Measurements from ENCODE around the gene POU6F2. TPM values are rescaled to one million over a fixed set of nuclear protein-coding genes. Genes with fewer than 3 reads are reported as not detected.

Gene POU6F2
- total and polyA plus RNA-seq, 2 of the 4 experiments (the other 2 are of a cell fraction), result not detected

DNA sequence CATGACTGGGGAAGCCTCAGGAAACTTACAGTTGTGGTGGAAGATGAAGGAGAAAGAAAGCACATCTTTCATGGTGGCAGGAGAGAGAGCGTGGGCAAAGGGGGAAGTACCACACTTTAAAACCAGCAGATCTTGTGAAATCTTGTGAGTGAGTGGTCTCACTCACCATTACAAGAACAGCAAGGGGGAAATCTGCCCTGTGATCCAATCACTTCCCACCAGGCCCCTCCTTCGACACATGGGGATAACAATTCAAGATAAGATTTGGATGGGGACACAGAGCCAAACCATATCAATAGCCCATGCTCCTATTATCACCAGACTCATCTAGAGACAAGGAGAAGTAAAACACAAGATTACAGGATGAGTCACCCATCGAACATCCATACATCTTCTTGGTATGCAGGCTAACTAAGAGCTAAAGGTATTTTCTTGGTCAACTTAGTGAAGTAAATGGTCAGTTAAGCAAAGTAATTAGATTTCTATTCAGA is 533.2 kb downstream of the POU6F2 start:
- H3K27ac ChIP-seq (ENCODE audit: insufficient read depth, low read length), result no peak overlapping the region
- H2BK15ac ChIP-seq (ENCODE audit: low read depth, low read length), result no peak overlapping the region

More for the DNA sequence above, 533.2 kb downstream of the POU6F2 start:
- H2BK20ac ChIP-seq (ENCODE audit: low read depth, low read length), result no peak overlapping the region
- no peak overlapping the region for H2AFZ ChIP-seq (replicated peaks; ENCODE audit: low read length, poor library complexity)
- no peak overlapping the region for H3K14ac ChIP-seq (replicated peaks; ENCODE audit: low read depth, low read length)
- H2BK5ac ChIP-seq (ENCODE audit: low read depth, low read length, poor library complexity, severe bottlenecking), result no peak overlapping the region
- H3K56ac ChIP-seq (ENCODE audit: extremely low read depth, insufficient read depth, low read length), result no peak overlapping the region
- H4K20me1 ChIP-seq (ENCODE audit: insufficient read depth, low read length), result no peaks in the 10 kb centered on the region
- no peak overlapping the region for H3K9ac ChIP-seq (ENCODE audit: low read depth, low read length)
- H3K79me1 ChIP-seq (ENCODE audit: low read depth in 1 of 2, low read length in 2 of 2), result no peaks in the 10 kb centered on the region
- TF ChIP-seq MAFK (IDR thresholded peaks at IDR 0.05; ENCODE audit: low read depth, low read length) (no peak), BHLHE40 (IDR thresholded peaks at IDR 0.05; ENCODE audit: low read depth, low read length) (no peak), SMC3 (IDR thresholded peaks at IDR 0.05; ENCODE audit: low read depth, low read length) (no peak), FOS (IDR thresholded peaks at IDR 0.05; ENCODE audit: low read depth, low read length) (no peak), RAD21 (IDR thresholded peaks at IDR 0.05; ENCODE audit: low read length) (no peak), CEBPB (IDR thresholded peaks at IDR 0.05; ENCODE audit: low read depth, low read length) (no peak), MAZ (IDR thresholded peaks at IDR 0.05; ENCODE audit: borderline replicate concordance, low read depth, low read length) (no peak), RFX5 (IDR thresholded peaks at IDR 0.05; ENCODE audit: low read depth, low read length) (no peak)
- TF ChIP-seq, protein P1, sequence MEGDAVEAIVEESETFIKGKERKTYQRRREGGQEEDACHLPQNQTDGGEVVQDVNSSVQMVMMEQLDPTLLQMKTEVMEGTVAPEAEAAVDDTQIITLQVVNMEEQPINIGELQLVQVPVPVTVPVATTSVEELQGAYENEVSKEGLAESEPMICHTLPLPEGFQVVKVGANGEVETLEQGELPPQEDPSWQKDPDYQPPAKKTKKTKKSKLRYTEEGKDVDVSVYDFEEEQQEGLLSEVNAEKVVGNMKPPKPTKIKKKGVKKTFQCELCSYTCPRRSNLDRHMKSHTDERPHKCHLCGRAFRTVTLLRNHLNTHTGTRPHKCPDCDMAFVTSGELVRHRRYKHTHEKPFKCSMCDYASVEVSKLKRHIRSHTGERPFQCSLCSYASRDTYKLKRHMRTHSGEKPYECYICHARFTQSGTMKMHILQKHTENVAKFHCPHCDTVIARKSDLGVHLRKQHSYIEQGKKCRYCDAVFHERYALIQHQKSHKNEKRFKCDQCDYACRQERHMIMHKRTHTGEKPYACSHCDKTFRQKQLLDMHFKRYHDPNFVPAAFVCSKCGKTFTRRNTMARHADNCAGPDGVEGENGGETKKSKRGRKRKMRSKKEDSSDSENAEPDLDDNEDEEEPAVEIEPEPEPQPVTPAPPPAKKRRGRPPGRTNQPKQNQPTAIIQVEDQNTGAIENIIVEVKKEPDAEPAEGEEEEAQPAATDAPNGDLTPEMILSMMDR (conservative IDR thresholded peaks at IDR 0.05; ENCODE audit: low read depth, low read length), result no peak
- no CpG with 5 or more reads among the region's 3 CpGs for WGBS, 2 experiments (ENCODE audit: extremely low coverage in 2 of 2, insufficient read length in 1 of 2)
- H3K4ac ChIP-seq (ENCODE audit: low read depth, low read length), result no peak overlapping the region
- H2AK9ac ChIP-seq (replicated peaks; ENCODE audit: low read depth, low read length, poor library complexity), result no peak overlapping the region
- no peaks in the 10 kb centered on the region for H3K9me3 ChIP-seq (ENCODE audit: control insufficient read depth, insufficient read depth, low read length)
- BruUV-seq (replicated peaks), result no TSS peak
- dilution Hi-C loops (cut with HindIII; ENCODE audit: low sequenced_read_pairs, unreplicated experiment), result no loop called here
- in situ Hi-C loops (cut with MboI; ENCODE audit: low sequenced_read_pairs), result loop anchor here (25.0 kb wide), 1 partner anchor 1099 kb away; no protein-coding TSS in a partner anchor
- intact Hi-C loops (cut with micrococcal nuclease), result no loop called here
- H3K23ac ChIP-seq (ENCODE audit: low read depth, low read length), result no peak overlapping the region
- no peak overlapping the region for H4K8ac ChIP-seq (ENCODE audit: low read depth in 2 of 2, low read length in 2 of 2)
- ATAC-seq (ENCODE audit: low read depth), result peak; percentile 51; the same call in 1 of the 2 replicates
- no peaks in the 10 kb centered on the region for H3K36me3 ChIP-seq (ENCODE audit: control insufficient read depth, insufficient read depth, low read length)
- H3K18ac ChIP-seq (ENCODE audit: low read depth, low read length), result no peak overlapping the region
- no peak overlapping the region for H2AK5ac ChIP-seq (ENCODE audit: low read depth, low read length)
- H3K4me3 ChIP-seq (ENCODE audit: insufficient read depth, low read depth, low read length), result no peak overlapping the region
- H4K91ac ChIP-seq (ENCODE audit: insufficient read depth, low read depth, low read length), result no peak overlapping the region
- ChIA-PET POLR2A (ENCODE audit: unreplicated experiment) (no interaction called here), CTCF (interaction anchor here (0.6 kb wide), 1 partner anchor 255 kb away, joined by 5 read pairs; no protein-coding TSS in a partner anchor)
- H3K9me1 ChIP-seq (ENCODE audit: insufficient read depth, low read length), result no peaks in the 10 kb centered on the region
- DNase-seq, result peak; percentile 45
- H3K27me3 ChIP-seq (ENCODE audit: control insufficient read depth, insufficient read depth, low read length), result peaks cover 6% of the 10 kb centered on the region
- no peaks in the 10 kb centered on the region for H3K4me1 ChIP-seq (ENCODE audit: control insufficient read depth, insufficient read depth, low read length)
- no peak overlapping the region for H2BK120ac ChIP-seq (ENCODE audit: low read depth, low read length)
- no peak overlapping the region for H3K4me2 ChIP-seq (ENCODE audit: low read depth, low read length)
- no peak overlapping the region for H4K5ac ChIP-seq (ENCODE audit: low read depth, low read length)

Data from IMR-90 (cell line).